NB4 (cell line): ENCODE results near the gene TAF11L6.
"Not testable (repeated sequence)": the region's sequence is repeated elsewhere in the genome, so short reads cannot be mapped to it uniquely, and the experiment has no call there.

Experiments used
- DNase-seq: peaks from one replicate; pipeline ENCODE4 v3.0.0; 2010; ENCODE audit warnings: low read depth
- H3K4me3 ChIP-seq: one replicate; pipeline ENCODE4 v1.5.1; 2011; ENCODE audit warnings: mild to moderate bottlenecking, low read depth, low read length, moderate library complexity
- MYC ChIP-seq: IDR thresholded peaks from 2 replicates; pipeline ENCODE4 v1.6.1; 2011; ENCODE audit warnings: low read depth, low read length
- POLR2A ChIP-seq: IDR thresholded peaks from 2 replicates; pipeline ENCODE4 v1.6.1; 2011; ENCODE audit warnings: mild to moderate bottlenecking; ENCODE audit not compliant: insufficient read length; ENCODE audit errors: extremely low read depth
- TF ChIP-seq, protein P1 (sequence below): IDR thresholded peaks from one replicate; pipeline ENCODE4 v1.5.1; 2012; ENCODE audit warnings: low read depth, low read length
- TF ChIP-seq, protein P2 (sequence below): IDR thresholded peaks from 2 replicates; pipeline ENCODE4 v1.6.1; 2011; ENCODE audit warnings: low read depth, low read length

TAF11L6 gene

DNA sequence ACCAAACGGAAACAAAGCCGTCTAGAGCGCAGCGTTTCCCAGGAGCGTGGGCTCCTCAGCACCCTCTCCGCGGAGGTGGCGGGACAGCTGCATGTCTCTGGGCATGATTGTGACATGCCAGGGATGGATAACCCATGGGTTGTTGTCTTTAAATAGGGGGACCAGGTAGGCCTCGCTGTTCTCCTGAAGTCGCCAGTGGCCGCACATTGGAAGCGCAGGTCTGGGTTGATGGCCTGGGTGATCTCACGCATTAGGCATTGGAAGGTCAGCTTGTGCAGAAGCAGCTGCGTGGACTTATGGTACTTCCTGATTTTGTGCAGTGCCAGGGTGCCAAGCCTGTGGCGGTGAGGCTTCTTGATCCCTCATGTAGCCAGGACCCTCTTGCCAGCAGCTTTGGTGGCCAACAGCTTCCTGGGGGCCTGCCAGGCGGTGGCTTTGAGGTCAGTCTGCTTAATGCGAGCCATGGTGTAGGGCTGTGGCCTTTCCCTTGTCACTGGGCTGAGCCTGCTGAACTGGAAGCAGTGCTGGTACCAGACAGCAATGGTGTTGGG lies 16.6 kb upstream of the TAF11L6 start:
- no peak overlapping the region for H3K4me3 ChIP-seq
- no peak for DNase-seq
- TF ChIP-seq, protein P1, sequence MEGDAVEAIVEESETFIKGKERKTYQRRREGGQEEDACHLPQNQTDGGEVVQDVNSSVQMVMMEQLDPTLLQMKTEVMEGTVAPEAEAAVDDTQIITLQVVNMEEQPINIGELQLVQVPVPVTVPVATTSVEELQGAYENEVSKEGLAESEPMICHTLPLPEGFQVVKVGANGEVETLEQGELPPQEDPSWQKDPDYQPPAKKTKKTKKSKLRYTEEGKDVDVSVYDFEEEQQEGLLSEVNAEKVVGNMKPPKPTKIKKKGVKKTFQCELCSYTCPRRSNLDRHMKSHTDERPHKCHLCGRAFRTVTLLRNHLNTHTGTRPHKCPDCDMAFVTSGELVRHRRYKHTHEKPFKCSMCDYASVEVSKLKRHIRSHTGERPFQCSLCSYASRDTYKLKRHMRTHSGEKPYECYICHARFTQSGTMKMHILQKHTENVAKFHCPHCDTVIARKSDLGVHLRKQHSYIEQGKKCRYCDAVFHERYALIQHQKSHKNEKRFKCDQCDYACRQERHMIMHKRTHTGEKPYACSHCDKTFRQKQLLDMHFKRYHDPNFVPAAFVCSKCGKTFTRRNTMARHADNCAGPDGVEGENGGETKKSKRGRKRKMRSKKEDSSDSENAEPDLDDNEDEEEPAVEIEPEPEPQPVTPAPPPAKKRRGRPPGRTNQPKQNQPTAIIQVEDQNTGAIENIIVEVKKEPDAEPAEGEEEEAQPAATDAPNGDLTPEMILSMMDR, result no peak
- TF ChIP-seq MYC (no peak), POLR2A (no peak)
- TF ChIP-seq, protein P2, sequence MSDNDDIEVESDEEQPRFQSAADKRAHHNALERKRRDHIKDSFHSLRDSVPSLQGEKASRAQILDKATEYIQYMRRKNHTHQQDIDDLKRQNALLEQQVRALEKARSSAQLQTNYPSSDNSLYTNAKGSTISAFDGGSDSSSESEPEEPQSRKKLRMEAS, result no peak

DNA sequence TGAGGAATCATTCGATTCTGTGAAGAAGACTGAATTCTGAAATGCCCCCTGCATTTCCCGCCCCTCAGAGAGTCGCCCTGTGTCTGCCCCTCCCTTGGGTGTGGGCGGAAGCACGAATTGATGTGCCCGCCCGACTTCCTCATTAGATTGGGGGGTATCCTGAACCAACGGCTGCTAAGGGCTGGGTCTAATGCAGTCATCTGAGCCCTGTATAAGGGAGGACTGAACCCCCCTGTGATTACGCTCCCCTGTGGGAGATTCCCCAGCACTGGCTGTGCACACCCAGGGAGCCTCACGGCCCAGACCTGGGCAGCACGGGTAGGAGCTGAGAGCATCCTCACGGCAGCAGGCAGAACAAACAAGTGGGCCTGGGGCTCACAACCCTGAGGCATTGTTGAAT lies 10.9 kb upstream of the TAF11L6 start:
- H3K4me3 ChIP-seq, DNase-seq: not testable (repeated sequence)

DNA sequence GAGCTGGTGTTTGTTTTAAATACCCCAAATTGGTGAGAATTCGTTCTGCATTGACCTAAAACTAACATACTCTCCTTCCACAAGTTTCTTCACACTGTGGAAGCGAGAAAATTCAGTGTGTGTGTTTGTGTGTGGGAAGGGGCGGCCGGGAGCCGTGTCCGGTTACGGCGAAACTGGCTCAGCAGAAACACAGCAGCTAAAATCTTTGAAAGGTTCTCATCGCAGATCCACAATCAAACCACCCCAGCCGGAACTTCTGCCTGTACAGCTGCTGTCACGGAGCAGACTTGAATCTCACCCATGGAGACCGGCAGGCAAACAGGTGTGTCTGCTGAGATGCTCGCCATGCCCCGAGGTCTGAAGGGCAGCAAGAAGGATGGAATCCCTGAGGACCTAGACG lies 10.4 kb upstream of the TAF11L6 start, which contains the start of gene TAF11L3:
Gene TAF11L3 (plus strand): TSS at position 301 of the 400 bp plus-strand sequence.
- DNase-seq, H3K4me3 ChIP-seq: not testable (repeated sequence)

DNA sequence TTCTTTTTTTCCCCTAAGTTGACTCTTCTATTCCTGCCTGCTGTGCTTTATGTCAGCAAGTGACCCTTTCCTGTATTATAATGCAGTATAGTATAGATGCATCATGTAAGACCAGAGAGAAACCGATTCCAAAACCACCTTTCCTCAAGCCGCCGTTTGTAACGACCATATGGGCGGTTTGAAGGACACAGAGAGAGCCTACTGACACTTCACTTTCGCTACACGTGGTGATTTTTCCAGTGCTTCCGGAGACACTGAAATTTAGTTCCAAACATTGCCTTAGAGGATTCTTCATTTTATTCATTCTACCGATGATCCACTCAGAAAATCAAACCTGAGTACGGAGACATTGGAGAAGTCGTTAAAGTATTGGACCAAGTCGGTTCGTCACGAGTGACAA lies 9.0 kb upstream of the TAF11L6 start:
- not testable (repeated sequence) for H3K4me3 ChIP-seq, DNase-seq

DNA sequence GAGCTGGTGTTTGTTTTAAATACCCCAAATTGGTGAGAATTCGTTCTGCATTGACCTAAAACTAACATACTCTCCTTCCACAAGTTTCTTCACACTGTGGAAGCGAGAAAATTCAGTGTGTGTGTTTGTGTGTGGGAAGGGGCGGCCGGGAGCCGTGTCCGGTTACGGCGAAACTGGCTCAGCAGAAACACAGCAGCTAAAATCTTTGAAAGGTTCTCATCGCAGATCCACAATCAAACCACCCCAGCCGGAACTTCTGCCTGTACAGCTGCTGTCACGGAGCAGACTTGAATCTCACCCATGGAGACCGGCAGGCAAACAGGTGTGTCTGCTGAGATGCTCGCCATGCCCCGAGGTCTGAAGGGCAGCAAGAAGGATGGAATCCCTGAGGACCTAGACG lies 7.0 kb upstream of the TAF11L6 start, which contains the start of gene TAF11L4:
Gene TAF11L4 (plus strand): TSS at position 301 of the 400 bp plus-strand sequence.
- not testable (repeated sequence) for H3K4me3 ChIP-seq, DNase-seq

DNA sequence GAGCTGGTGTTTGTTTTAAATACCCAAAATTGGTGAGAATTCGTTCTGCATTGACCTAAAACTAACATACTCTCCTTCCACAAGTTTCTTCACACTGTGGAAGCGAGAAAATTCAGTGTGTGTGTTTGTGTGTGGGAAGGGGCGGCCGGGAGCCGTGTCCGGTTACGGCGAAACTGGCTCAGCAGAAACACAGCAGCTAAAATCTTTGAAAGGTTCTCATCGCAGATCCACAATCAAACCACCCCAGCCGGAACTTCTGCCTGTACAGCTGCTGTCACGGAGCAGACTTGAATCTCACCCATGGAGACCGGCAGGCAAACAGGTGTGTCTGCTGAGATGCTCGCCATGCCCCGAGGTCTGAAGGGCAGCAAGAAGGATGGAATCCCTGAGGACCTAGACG lies 3.5 kb upstream of the TAF11L6 start, which contains the start of gene TAF11L5:
Gene TAF11L5 (plus strand): TSS at position 301 of the 400 bp plus-strand sequence.
- not testable (repeated sequence) for DNase-seq, H3K4me3 ChIP-seq

DNA sequence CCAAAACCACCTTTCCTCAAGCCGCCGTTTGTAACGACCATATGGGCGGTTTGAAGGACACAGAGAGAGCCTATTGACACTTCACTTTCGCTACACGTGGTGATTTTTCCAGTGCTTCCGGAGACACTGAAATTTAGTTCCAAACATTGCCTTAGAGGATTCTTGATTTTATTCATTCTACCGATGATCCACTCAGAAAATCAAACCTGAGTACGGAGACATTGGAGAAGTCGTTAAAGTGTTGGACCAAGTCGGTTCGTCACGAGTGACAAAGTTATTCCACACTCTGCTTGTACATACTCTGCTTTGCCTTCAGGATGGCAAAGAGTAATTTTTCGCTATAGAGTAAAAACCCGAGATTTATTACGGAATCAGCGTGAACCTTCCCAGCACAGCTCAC lies 2.0 kb upstream of the TAF11L6 start:
- peak; percentile 19 for DNase-seq
- not testable (repeated sequence) for H3K4me3 ChIP-seq
